Stomach (tissue), 4 donors: ENCODE results near the gene RBFOX1.

ENCODE experiments used
- POLR2A ChIP-seq, 4 donors: fragments of 450-650 bp; IDR thresholded peaks; one replicate each; pipeline ENCODE4 v1.6.1; 2016; ENCODE audit warnings: antibody characterized with exemption in 4 of 4, control low read depth in 2 of 4, mild to moderate bottlenecking in 1 of 4, moderate library complexity in 1 of 4
- POLR2AphosphoS5 ChIP-seq, 3 donors: sonication (generic); formaldehyde crosslinking; IDR thresholded peaks; one replicate each; pipeline ENCODE4 v1.6.1; 2016; ENCODE audit warnings: antibody characterized with exemption in 3 of 3
- TF ChIP-seq, protein P1 (sequence below), 7 experiments: fragments of 450-650 bp in 4 of 7; fragments of 200-600 bp in 3 of 7; sonication (generic) in 3 of 7; IDR thresholded peaks; one replicate each; pipeline ENCODE4 v1.5.1; 2016 to 2019; ENCODE audit warnings: antibody characterized with exemption in 7 of 7, control low read depth in 2 of 7, mild to moderate bottlenecking in 1 of 7

DNA sequence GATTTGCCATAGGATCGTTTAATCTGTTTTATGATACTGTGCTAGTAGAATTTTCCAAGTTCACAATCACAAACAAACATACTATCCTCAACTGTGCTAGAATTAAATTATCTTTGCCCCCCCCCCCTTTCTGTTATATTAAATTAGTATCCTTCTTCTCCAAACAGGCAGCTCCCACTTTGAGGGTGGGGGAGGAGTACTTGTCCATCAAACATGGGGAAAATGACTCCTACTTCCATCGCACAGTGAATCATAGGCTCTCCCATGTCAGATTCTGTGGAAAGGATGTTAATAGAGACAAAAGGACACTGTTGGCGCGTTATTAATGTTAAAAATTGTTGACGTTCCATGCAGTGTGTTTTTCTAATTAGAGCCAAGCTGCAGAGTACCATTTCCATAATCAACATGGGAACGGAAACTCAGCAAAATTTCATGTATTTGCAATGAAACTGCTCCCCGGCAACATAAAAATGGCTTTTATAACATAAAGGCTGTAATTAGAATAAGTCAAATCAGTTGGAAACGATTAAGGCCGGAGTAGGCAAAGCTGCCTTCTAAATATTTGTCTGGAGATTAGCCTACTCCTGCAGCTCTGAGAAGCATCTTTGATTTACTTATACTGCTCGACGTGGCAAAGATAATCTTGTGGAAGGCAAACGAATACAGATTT, 104.6 kb downstream of the RBFOX1 start:
- TF ChIP-seq, protein P1, sequence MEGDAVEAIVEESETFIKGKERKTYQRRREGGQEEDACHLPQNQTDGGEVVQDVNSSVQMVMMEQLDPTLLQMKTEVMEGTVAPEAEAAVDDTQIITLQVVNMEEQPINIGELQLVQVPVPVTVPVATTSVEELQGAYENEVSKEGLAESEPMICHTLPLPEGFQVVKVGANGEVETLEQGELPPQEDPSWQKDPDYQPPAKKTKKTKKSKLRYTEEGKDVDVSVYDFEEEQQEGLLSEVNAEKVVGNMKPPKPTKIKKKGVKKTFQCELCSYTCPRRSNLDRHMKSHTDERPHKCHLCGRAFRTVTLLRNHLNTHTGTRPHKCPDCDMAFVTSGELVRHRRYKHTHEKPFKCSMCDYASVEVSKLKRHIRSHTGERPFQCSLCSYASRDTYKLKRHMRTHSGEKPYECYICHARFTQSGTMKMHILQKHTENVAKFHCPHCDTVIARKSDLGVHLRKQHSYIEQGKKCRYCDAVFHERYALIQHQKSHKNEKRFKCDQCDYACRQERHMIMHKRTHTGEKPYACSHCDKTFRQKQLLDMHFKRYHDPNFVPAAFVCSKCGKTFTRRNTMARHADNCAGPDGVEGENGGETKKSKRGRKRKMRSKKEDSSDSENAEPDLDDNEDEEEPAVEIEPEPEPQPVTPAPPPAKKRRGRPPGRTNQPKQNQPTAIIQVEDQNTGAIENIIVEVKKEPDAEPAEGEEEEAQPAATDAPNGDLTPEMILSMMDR (IDR thresholded peaks at IDR 0.05) = no peak
- TF ChIP-seq POLR2AphosphoS5 (IDR thresholded peaks at IDR 0.05) (no peak), POLR2A (IDR thresholded peaks at IDR 0.05) (no peak)
